ENCODE data around the gene TMUB1. TPM values are rescaled to one million over a fixed set of nuclear protein-coding genes. Genes with fewer than 3 reads are reported as not detected.

The TMUB1 gene
- total RNA-seq, 2 donors from 2014 or later = 25.7 to 35.2 TPM

- Histone ChIP-seq H3K4me1 (ENCODE audit: control insufficient read depth in 1 of 2, low read depth in 2 of 2) (peaks cover 0 to 5% of the 10 kb centered on the region in 2 donors), H3K9me3 (no peaks in the 10 kb centered on the region), H3K27me3 (replicated peaks; ENCODE audit: insufficient read depth) (no peaks in the 10 kb centered on the region), H3K4me3 (peak overlapping the region; percentile 41), H3K36me3 (no peaks in the 10 kb centered on the region), H3K27ac (no peak overlapping the region)
- ATAC-seq (ENCODE audit: insufficient number of reproducible peaks, low FRiP score, low read depth) (no peak), DNase-seq (ENCODE audit: low spot score) (no peak)
- TF ChIP-seq CTCF (IDR thresholded peaks at IDR 0.05) = no peak
Measured at GRCh38 chr7:151051108-151051507, 32.2 kb downstream of the TMUB1 start.

GRCh38 chr7:151048911-151049463, 34.3 kb downstream of the TMUB1 start:
- Histone ChIP-seq H3K4me1 (ENCODE audit: control insufficient read depth in 1 of 2, low read depth in 2 of 2) (peaks cover 0 to 5% of the 10 kb centered on the region in 2 donors), H3K27me3 (replicated peaks; ENCODE audit: insufficient read depth) (no peaks in the 10 kb centered on the region), H3K4me3 (no peak overlapping the region), H3K9me3 (no peaks in the 10 kb centered on the region), H3K36me3 (no peaks in the 10 kb centered on the region), H3K27ac (no peak overlapping the region)
- ATAC-seq (ENCODE audit: insufficient number of reproducible peaks, low FRiP score, low read depth) = no peak
- no peak for DNase-seq (ENCODE audit: low spot score)
- no peak for TF ChIP-seq CTCF (IDR thresholded peaks at IDR 0.05)

DNA sequence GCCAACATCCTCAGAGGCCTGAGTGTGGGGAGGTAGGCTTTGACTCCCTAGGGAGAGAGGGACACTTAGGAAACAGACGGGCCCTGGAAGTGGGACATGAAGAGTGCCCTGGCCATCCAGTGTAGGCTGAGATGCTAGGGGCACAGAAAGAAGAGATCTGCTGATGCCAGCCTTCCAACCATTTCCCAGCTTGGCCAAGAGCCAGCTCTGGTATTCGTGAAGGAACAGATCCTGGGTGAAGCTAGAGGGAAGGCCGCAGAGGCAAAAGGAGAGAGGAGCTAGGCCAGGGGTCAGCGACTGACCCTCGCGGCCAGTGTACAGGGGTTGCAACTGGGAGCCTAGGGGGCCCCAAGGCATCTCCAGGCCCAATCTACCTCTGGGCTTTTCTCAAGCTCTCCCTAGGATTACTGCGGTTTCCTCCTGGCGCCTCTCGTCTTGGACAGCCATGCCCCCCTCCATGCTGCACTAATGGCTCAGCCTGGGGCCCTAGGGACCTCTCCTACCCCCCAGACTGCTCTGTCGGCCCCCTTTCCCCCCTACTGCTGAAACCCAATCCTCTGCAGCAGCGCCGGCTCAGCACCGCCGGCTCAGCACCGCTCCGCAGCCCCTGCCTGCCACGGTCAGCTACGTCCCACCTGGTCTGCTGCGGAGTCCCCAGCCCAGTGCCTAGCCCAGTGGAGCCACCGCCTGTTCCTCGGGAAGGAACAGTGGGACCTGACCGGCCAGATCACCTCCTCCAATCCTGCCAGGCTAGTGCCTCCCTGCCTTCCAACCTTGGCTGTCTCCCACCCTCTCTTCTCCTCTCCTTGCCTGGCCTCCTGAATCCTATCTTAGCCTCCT, 35.1 kb downstream of the TMUB1 start, which contains the start of gene ASIC3:
TSS of gene ASIC3 (plus strand) at position 556 of the 840 bp plus-strand sequence. CDS start 355 bp downstream, outside the sequence.
- H3K36me3 ChIP-seq = peaks cover 1% of the 10 kb centered on the region
- no peak for TF ChIP-seq CTCF (IDR thresholded peaks at IDR 0.05)
- peaks cover 0 to 5% of the 10 kb centered on the region in 2 donors for H3K4me1 ChIP-seq (ENCODE audit: control insufficient read depth in 1 of 2, low read depth in 2 of 2)
- ATAC-seq (ENCODE audit: insufficient number of reproducible peaks, low FRiP score, low read depth) (no peak), DNase-seq (ENCODE audit: low spot score) (no peak)
- no peak within 1 kb of the TSS for H3K4me3 ChIP-seq
- no peaks in the 10 kb centered on the region for H3K27me3 ChIP-seq (replicated peaks; ENCODE audit: insufficient read depth)
- no peaks in the 10 kb centered on the region for H3K9me3 ChIP-seq
- no peak within 1 kb of the TSS for H3K27ac ChIP-seq

DNA sequence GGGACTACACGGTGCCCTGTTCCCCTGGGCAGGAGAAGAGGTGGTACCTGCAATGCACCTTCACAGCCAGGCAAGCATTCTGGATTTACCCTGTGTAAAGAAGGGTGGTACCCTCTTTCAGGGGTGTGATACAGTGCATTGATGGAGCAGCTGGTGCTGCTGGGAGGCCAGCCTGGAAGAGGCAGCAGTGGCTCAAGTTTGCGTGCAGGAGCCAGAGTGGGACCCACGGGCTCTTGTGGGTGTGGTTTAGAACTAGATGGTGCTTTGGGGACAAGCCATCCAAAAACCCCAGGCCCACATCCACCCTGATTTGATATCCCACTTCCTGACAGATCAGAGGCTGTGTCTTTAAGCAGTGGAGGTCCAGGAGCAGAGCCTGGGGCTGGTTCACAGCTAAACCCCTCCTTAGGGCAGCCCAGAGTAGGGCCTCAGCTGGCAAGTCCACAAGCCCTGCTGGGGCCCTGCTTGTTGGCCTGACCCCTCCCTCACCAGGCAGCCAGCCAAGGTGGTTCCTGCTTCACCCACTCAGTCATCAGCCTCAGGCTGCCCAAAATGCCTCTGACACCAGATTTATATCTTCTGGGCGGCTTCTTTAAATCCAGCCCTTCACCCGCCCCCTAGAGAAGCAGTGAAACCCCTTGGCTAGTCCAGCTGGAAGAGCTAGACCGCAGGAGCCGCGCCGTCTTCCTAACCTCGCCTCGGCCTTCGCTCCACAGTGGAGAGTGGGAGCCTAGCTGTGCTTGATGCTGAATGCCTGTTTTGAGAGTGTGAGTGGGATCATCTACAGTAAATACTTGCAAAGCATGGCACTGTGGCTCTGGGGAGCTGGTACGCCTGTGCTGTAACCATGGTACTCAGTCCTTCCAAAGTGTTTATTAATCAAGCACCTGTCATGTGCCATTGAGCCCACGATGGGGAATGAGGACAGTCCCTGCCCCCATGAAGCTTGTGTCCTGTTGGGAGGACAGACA, 36.4 kb downstream of the TMUB1 start:
- peaks cover 7% of the 10 kb centered on the region for H3K36me3 ChIP-seq
- no peaks in the 10 kb centered on the region for H3K27me3 ChIP-seq (replicated peaks; ENCODE audit: insufficient read depth)
- ATAC-seq (ENCODE audit: insufficient number of reproducible peaks, low FRiP score, low read depth) (no peak), DNase-seq (ENCODE audit: low spot score) (no peak)
- no peak overlapping the region for H3K27ac ChIP-seq
- no peaks in the 10 kb centered on the region for H3K9me3 ChIP-seq
- H3K4me1 ChIP-seq (ENCODE audit: control insufficient read depth in 1 of 2, low read depth in 2 of 2) = peaks cover 0 to 5% of the 10 kb centered on the region in 2 donors
- TF ChIP-seq CTCF (IDR thresholded peaks at IDR 0.05) = no peak
- no peak overlapping the region for H3K4me3 ChIP-seq

Measured in thoracic aorta (tissue), 2 donors.